Keratinocyte (primary cell): ENCODE results near the gene CDAN1. TPM values are rescaled to one million over a fixed set of nuclear protein-coding genes. Genes with fewer than 3 reads are reported as not detected.

Source experiments
- DNase-seq: peaks from one replicate; pipeline ENCODE4 v3.0.0-alpha.2; 2011; ENCODE audit warnings: low read depth, missing footprints, low spot score
- FAIRE-seq: peaks from 2 replicates; lab custom pipeline; 2011; peaks lifted over from hg19 to GRCh38; lab: Jason Lieb, UNC
- H2AFZ ChIP-seq: 2 replicates; pipeline ENCODE4 v1.6.0; 2012; ENCODE audit warnings: low read length, control low read depth, inconsistent platforms; ENCODE audit not compliant: control insufficient read depth
- H3K27ac ChIP-seq: 2 replicates; pipeline ENCODE4 v1.5.1; 2011; ENCODE audit warnings: low read length; ENCODE audit not compliant: control insufficient read depth, insufficient read depth
- H3K27me3 ChIP-seq: 3 replicates; pipeline ENCODE4 v1.6.0; 2011; ENCODE audit warnings: low read length; ENCODE audit not compliant: control insufficient read depth, insufficient read depth; ENCODE audit errors: extremely low read depth
- H3K36me3 ChIP-seq, 2 experiments: 2 replicates in 1 of 2; 3 replicates in 1 of 2; pipeline ENCODE4 v1.5.1; 2011; ENCODE audit warnings: low read length in 2 of 2, mild to moderate bottlenecking in 1 of 2; ENCODE audit not compliant: control insufficient read depth in 2 of 2, insufficient read depth in 2 of 2; ENCODE audit errors: extremely low read depth in 1 of 2
- H3K4me1 ChIP-seq: 3 replicates; pipeline ENCODE4 v1.5.1; 2011; ENCODE audit warnings: low read length; ENCODE audit not compliant: control insufficient read depth, insufficient read depth; ENCODE audit errors: extremely low read depth
- H3K4me2 ChIP-seq: 3 replicates; pipeline ENCODE4 v1.6.0; 2011; ENCODE audit warnings: low read depth, low read length; ENCODE audit not compliant: control insufficient read depth, insufficient read depth; ENCODE audit errors: extremely low read depth
- H3K4me3 ChIP-seq, 3 experiments: fragments of 200-600 bp in 1 of 3; sonication (generic) in 1 of 3; 2 replicates in 2 of 3; 3 replicates in 1 of 3; pipeline ENCODE4 v1.5.1; 2011 to 2016; ENCODE audit warnings: low read length in 3 of 3, mild to moderate bottlenecking in 3 of 3, control low read depth in 2 of 3, inconsistent platforms in 1 of 3, low read depth in 1 of 3, mixed read lengths in 1 of 3, mixed run types in 1 of 3, moderate library complexity in 1 of 3; ENCODE audit not compliant: control insufficient read depth in 2 of 3, insufficient read depth in 2 of 3; ENCODE audit errors: extremely low read depth in 1 of 3
- H3K79me2 ChIP-seq: 2 replicates; pipeline ENCODE4 v1.6.0; 2012; ENCODE audit warnings: low read length; ENCODE audit not compliant: control insufficient read depth, insufficient read depth
- H3K9ac ChIP-seq: 3 replicates; pipeline ENCODE4 v1.6.0; 2011; ENCODE audit warnings: low read length; ENCODE audit not compliant: control insufficient read depth, insufficient read depth; ENCODE audit errors: extremely low read depth
- H3K9me1 ChIP-seq: 3 replicates; pipeline ENCODE4 v1.6.0; 2011; ENCODE audit warnings: low read length; ENCODE audit not compliant: control insufficient read depth, insufficient read depth; ENCODE audit errors: extremely low read depth
- H3K9me3 ChIP-seq: 2 replicates; pipeline ENCODE4 v1.5.1; 2012; ENCODE audit warnings: low read depth, low read length; ENCODE audit not compliant: control insufficient read depth
- H4K20me1 ChIP-seq: 3 replicates; pipeline ENCODE4 v1.6.0; 2011; ENCODE audit warnings: low read length; ENCODE audit not compliant: control insufficient read depth, insufficient read depth; ENCODE audit errors: extremely low read depth
- CTCF ChIP-seq, 3 experiments: IDR thresholded peaks in 1 of 3; conservative IDR thresholded peaks in 1 of 3; optimal IDR thresholded peaks in 1 of 3; 2 replicates in 2 of 3; 3 replicates in 1 of 3; pipeline versions ENCODE3 to v1.5.1; 2011; ENCODE audit warnings: low read length in 3 of 3, mild to moderate bottlenecking in 3 of 3, moderate library complexity in 2 of 3, control low read depth in 1 of 3, inconsistent platforms in 1 of 3; ENCODE audit not compliant: insufficient read depth in 2 of 3; ENCODE audit errors: extremely low read depth in 1 of 3
- EZH2 ChIP-seq: IDR thresholded peaks from one replicate; pipeline ENCODE4 v1.6.1; 2012; ENCODE audit warnings: inconsistent platforms, mild to moderate bottlenecking, low read length, moderate library complexity
- dilution Hi-C: fragments of 300-500 bp; cut with MboI; formaldehyde crosslinking; loops from one replicate; pipeline ENCODE4 v1.7.0; 2020; ENCODE audit warnings: low sequenced_read_pairs; ENCODE audit not compliant: extremely low pct_ligation_motif_present
- polyA plus RNA-seq, 5 experiments: library from polyadenylated mRNA; depleted of rRNA in 3 of 5; stranded (reverse) in 3 of 5; stranded (forward) in 1 of 5; unstranded in 1 of 5; fragments of >200 nt; gene quantifications; 1 replicate in 1 of 5; 2 replicates in 3 of 5; 3 replicates in 1 of 5; pipeline versions ENCODE4 v1.2.1 to v1.2.3, GENCODE V29; 2011 to 2012; ENCODE audit warnings: missing spikeins in 2 of 5, low read depth in 1 of 5, low replicate concordance in 1 of 5

Gene CDAN1
- polyA plus RNA-seq, 1 donor (not counting 4 experiments of a cell fraction or from before 2014, with no cell fraction given) = 3.8 TPM

- peaks cover 28 to 40% of the 10 kb centered on the region in 2 experiments for H3K36me3 ChIP-seq
- no peak for DNase-seq
- H4K20me1 ChIP-seq = no peaks in the 10 kb centered on the region
- no peaks in the 10 kb centered on the region for H3K9me3 ChIP-seq
- H3K4me2 ChIP-seq = no peak overlapping the region
- H3K27ac ChIP-seq = no peak overlapping the region
- no peaks in the 10 kb centered on the region for H3K79me2 ChIP-seq
- peaks cover 5% of the 10 kb centered on the region for H3K4me1 ChIP-seq
- dilution Hi-C loops = no loop called here
- no peak for TF ChIP-seq CTCF (optimal IDR thresholded peaks at IDR 0.05 in 1 of 3, IDR thresholded peaks at IDR 0.05 in 1 of 3, conservative IDR thresholded peaks at IDR 0.05 in 1 of 3; ENCODE audit: extremely low read depth in 1 of 3, insufficient read depth in 2 of 3, low read length in 3 of 3)
- TF ChIP-seq EZH2 = no peak
- no peak for FAIRE-seq
- H3K9ac ChIP-seq = no peak overlapping the region
- H3K27me3 ChIP-seq = no peaks in the 10 kb centered on the region
- H2AFZ ChIP-seq = no peak overlapping the region
- H3K9me1 ChIP-seq = no peaks in the 10 kb centered on the region
- no peak overlapping the region for H3K4me3 ChIP-seq
Observed at GRCh38 chr15:42725331-42725903, 11.5 kb downstream of the CDAN1 start.

- H3K4me3 ChIP-seq = no peak overlapping the region
- no peaks in the 10 kb centered on the region for H3K9me3 ChIP-seq
- TF ChIP-seq EZH2 = no peak
- no peak for TF ChIP-seq CTCF (optimal IDR thresholded peaks at IDR 0.05 in 1 of 3, IDR thresholded peaks at IDR 0.05 in 1 of 3, conservative IDR thresholded peaks at IDR 0.05 in 1 of 3; ENCODE audit: extremely low read depth in 1 of 3, insufficient read depth in 2 of 3, low read length in 3 of 3)
- no peak overlapping the region for H3K27ac ChIP-seq
- FAIRE-seq (no peak), DNase-seq (no peak)
- peaks cover 5% of the 10 kb centered on the region for H3K4me1 ChIP-seq
- H2AFZ ChIP-seq = no peak overlapping the region
- no peaks in the 10 kb centered on the region for H4K20me1 ChIP-seq
- no peak overlapping the region for H3K4me2 ChIP-seq
- peaks cover 22 to 30% of the 10 kb centered on the region in 2 experiments for H3K36me3 ChIP-seq
- H3K79me2 ChIP-seq = no peaks in the 10 kb centered on the region
- no peaks in the 10 kb centered on the region for H3K27me3 ChIP-seq
- no peak overlapping the region for H3K9ac ChIP-seq
- H3K9me1 ChIP-seq = no peaks in the 10 kb centered on the region
- dilution Hi-C loops = no loop called here
Observed at GRCh38 chr15:42724276-42724675, 12.7 kb downstream of the CDAN1 start.
